ENCODE data around the gene SLC11A1.

GRCh38 chr2:218393750-218394290 lies 11.7 kb downstream of the SLC11A1 start:
- no peak for TF ChIP-seq CSRNP3 (CRISPR knock-in tag; IDR thresholded peaks at IDR 0.05)
- no peak for TF ChIP-seq SNAI2 (CRISPR knock-in tag; IDR thresholded peaks at IDR 0.05)
- no peak for TF ChIP-seq CREB5 (CRISPR knock-in tag; IDR thresholded peaks at IDR 0.05; ENCODE audit: low read depth)
- TF ChIP-seq ARNTL (CRISPR knock-in tag; IDR thresholded peaks at IDR 0.05; ENCODE audit: borderline replicate concordance, low read depth) = no peak
- TF ChIP-seq ZFP30 (CRISPR knock-in tag; IDR thresholded peaks at IDR 0.05) = no peak
